ENCODE data around the gene LRRC74B.

DNA sequence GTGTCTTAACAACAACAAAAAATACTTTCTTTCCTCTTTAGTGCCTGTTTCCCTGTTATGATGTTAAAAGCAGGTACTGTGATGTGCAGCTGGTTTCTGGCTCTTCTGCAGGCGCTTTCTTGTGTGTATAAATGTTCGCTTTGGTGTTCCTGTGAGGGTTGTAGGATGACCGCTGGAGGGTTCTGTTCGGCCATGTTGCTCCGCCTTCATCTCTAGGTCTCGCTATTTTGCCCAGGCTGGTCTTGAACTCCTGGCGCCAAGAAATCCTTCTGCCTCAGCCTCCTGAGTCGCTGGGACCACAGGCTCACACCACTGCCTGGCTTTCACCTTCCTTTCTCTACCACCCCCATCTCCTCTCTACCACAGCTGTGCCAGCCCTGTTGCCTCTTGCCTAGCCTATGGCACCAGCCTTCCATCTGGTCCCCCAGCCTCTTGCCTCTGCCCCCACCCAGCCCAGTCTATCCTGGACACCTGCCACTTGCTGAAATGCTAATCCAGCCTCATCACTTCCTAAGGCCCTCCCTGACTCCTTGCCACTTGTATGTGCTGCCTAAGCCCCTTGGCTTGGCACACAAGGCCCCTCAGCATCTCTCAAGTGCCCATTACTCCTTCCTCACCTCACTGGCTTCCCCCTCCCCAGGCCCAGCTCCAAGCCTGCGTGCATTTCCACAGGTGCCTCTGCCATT lies 5.5 kb downstream of the LRRC74B start:
- TF ChIP-seq, protein P1, sequence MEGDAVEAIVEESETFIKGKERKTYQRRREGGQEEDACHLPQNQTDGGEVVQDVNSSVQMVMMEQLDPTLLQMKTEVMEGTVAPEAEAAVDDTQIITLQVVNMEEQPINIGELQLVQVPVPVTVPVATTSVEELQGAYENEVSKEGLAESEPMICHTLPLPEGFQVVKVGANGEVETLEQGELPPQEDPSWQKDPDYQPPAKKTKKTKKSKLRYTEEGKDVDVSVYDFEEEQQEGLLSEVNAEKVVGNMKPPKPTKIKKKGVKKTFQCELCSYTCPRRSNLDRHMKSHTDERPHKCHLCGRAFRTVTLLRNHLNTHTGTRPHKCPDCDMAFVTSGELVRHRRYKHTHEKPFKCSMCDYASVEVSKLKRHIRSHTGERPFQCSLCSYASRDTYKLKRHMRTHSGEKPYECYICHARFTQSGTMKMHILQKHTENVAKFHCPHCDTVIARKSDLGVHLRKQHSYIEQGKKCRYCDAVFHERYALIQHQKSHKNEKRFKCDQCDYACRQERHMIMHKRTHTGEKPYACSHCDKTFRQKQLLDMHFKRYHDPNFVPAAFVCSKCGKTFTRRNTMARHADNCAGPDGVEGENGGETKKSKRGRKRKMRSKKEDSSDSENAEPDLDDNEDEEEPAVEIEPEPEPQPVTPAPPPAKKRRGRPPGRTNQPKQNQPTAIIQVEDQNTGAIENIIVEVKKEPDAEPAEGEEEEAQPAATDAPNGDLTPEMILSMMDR (conservative IDR thresholded peaks at IDR 0.05), result no peak
- no peak for TF ChIP-seq ZFX (IDR thresholded peaks at IDR 0.05)
